Body of pancreas (tissue), 4 donors: ENCODE measurements around the gene IL19.

Experiments
- POLR2A ChIP-seq, 3 donors: fragments of 450-650 bp; IDR thresholded peaks; one replicate each; pipeline ENCODE4 v1.6.1; 2016; ENCODE audit warnings: antibody characterized with exemption in 3 of 3, mild to moderate bottlenecking in 2 of 3
- TF ChIP-seq, protein P1 (sequence below), 7 experiments: fragments of 450-650 bp in 4 of 7; fragments of 200-600 bp in 3 of 7; sonication (generic) in 3 of 7; IDR thresholded peaks; one replicate each; pipeline ENCODE4 v1.5.1; 2016 to 2019; ENCODE audit warnings: antibody characterized with exemption in 7 of 7

DNA sequence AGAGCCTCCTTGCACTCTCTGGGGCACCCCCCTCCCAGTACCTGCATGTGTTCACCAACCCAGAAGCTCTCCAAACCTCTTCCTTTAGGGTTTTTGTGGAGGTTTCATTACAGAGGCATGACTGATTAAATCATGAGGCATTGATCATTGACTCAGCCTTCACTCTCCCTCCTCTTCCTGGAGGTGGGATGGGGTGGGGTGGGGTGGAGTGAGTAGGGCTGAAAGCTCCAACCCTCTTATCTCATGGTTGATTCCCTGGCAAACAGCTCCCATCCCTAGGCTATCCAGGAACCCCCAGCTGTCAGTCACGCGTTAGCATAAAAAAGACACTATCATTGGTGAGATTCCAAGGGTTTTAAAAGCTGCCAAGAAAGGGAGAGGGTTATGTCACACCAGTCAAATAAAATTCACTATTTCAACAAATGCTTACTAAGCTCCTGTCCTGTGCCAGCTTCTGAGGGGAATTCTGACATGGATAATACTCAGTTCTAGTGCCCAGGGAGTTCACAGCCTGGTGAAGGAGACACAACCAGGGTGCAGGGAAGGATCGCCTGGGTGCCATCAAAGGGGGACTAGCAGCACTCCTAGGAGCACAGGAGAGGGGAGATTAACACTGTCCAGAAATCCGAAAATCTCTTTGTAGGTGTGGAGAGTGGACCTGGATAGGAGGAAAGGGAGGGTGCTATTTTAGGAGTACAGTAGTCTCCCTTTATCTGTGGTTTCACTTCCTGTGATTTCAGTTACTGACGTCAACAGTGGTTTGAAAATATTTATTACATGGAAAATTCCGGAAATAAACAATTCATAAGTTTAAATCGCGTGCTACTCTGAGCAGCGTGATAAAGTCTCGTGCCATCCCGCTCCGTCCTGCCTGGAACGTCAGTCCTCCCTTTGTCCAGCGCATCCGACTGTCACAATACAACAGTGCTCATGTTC lies 119.8 kb downstream of the IL19 start:
- TF ChIP-seq, protein P1, sequence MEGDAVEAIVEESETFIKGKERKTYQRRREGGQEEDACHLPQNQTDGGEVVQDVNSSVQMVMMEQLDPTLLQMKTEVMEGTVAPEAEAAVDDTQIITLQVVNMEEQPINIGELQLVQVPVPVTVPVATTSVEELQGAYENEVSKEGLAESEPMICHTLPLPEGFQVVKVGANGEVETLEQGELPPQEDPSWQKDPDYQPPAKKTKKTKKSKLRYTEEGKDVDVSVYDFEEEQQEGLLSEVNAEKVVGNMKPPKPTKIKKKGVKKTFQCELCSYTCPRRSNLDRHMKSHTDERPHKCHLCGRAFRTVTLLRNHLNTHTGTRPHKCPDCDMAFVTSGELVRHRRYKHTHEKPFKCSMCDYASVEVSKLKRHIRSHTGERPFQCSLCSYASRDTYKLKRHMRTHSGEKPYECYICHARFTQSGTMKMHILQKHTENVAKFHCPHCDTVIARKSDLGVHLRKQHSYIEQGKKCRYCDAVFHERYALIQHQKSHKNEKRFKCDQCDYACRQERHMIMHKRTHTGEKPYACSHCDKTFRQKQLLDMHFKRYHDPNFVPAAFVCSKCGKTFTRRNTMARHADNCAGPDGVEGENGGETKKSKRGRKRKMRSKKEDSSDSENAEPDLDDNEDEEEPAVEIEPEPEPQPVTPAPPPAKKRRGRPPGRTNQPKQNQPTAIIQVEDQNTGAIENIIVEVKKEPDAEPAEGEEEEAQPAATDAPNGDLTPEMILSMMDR (IDR thresholded peaks at IDR 0.05): no peak
- no peak for TF ChIP-seq POLR2A (IDR thresholded peaks at IDR 0.05)
